Epidermal melanocyte (primary cell): ENCODE results near the gene FKBP2.
"Not testable (repeated sequence)": the region's sequence is repeated elsewhere in the genome, so short reads cannot be mapped to it uniquely, and the experiment has no call there.

Experiments used
- DNase-seq: peaks from one replicate; pipeline ENCODE4 v3.0.0; 2011; ENCODE audit warnings: low spot score; ENCODE audit not compliant: insufficient read length

The FKBP2 gene

GRCh38 chr11:64233913-64234586, 6.8 kb upstream of the FKBP2 start, which contains the start of gene VEGFB:
VEGFB (plus strand) TSS chr11:64234584; CDS start chr11:64234834, 250 bp downstream.
- DNase-seq = peak; percentile 67

DNA sequence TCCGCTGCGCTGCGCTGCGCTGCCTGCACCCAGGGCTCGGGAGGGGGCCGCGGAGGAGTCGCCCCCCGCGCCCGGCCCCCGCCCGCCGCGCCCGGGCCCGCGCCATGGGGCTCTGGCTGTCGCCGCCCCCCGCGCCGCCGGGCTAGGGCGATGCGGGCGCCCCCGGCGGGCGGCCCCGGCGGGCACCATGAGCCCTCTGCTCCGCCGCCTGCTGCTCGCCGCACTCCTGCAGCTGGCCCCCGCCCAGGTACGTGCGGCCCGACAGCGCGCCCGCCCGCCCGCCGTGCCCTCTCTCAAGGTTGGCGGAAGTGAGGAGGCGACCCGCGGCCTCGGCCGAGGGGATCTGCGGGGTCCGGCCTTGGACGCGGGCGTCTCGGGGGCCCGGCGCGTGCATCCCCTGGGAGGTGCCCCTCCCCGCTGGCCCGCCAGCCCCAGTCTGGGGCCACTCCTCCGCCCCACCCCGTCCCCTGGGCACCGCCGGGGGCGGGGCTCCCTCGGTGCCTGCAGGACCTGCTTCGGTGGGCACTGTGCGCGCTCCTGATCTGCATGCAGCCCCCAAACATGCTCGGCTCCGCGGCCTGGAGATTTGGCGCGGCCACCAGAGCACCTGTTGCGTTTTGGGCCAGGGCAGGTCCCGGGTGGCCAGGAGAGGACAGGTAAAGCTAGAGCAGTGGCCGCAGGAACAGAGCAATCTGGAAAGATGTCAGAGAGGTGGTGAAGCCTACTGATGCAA, 6.1 kb upstream of the FKBP2 start:
- DNase-seq = no peak

- DNase-seq = no peak
These were observed 5.3 kb upstream of the FKBP2 start for GRCh38 chr11:64235437-64236161.

- no peak for DNase-seq
These were observed 3.4 kb upstream of the FKBP2 start for GRCh38 chr11:64237484-64237951.

DNA sequence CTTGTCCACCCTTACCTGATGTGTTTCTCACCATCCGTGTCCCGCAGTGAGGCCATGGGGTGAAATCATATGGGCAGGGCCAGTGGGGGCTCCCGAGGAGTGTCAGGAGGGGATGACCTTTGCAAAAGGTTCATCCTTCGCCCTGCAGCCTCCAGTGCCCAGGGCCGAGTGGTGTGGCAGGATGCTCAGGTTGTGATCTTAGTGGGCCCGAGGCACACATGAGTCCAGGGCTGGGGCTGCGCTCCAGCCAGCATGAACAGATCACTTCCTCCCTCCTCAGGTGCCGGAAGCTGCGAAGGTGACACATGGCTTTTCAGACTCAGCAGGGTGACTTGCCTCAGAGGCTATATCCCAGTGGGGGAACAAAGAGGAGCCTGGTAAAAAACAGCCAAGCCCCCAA, 2.8 kb upstream of the FKBP2 start:
- DNase-seq = no peak

DNA sequence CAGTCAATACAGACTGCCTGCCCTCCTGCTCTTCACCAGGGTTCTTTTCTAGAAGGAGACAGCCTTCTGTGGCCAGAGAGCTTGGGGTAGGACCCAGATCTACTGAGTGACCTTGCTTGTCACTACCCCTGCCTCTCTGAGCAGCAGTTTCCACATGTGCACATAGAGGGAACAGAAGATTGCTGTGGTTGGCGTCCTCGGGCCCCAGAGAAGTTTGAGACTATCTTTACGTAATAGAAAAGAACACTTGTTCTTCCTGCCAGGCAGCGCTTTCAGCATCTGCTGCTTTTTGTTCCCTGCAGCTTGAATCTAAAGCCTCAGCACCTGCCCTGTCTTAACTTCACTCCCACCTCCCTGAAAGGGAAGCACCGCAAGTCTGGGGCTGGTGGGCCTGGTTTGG, 1.9 kb upstream of the FKBP2 start:
- no peak for DNase-seq

DNA sequence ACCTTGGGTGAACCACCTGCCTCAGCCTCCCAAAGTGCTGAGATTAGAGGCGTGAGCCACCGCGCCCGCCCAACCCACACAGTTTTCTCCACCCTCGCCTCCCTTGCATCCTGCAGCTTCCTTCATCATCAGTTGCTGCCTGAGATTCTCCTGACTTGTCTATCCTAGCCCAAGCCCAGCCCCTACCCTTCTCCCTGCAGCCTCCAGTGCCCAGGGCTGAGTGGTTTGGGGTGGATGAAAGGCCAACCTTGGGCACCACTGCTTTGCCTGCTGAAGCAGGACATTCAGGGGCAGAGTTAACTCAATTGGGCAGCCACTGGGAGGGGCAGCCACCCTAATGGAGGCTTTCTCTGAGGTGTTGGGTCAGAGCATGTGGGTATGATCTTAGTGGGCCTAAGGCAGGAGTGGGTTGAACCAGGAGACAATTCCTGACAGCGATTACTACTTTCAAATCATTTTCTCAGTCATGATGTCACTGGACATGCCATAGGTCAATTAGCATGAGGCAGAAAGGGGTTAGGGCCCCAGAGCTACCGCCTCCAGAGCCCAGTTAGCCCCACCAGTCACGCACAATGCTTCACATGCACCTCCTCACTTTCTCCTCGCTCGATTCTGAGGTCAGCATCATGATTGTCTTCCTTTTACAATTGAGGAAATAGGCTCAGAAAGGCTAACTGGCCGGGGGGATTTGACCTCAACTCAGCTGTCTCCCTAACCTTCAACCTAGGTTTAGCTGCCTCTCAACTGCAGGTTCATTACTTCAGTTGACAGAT, 1.0 kb upstream of the FKBP2 start:
- no peak for DNase-seq

DNA sequence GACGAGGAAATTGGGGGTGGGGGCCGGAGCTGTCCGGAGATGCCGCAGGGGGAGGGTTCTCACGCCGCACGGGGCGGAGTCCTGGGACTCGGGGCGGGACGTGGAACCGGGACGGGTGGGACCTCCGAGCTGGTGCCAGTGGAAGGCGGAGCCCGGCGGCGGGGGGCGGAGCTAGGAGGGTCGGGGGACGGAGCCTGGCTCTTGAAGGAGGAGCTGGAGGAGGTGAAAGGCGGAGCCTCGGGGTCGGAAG, 271 bp downstream of the FKBP2 start:
- DNase-seq = peak; percentile 94

- no peak for DNase-seq
These were observed 838 bp downstream of the FKBP2 start for GRCh38 chr11:64241491-64242374.

DNA sequence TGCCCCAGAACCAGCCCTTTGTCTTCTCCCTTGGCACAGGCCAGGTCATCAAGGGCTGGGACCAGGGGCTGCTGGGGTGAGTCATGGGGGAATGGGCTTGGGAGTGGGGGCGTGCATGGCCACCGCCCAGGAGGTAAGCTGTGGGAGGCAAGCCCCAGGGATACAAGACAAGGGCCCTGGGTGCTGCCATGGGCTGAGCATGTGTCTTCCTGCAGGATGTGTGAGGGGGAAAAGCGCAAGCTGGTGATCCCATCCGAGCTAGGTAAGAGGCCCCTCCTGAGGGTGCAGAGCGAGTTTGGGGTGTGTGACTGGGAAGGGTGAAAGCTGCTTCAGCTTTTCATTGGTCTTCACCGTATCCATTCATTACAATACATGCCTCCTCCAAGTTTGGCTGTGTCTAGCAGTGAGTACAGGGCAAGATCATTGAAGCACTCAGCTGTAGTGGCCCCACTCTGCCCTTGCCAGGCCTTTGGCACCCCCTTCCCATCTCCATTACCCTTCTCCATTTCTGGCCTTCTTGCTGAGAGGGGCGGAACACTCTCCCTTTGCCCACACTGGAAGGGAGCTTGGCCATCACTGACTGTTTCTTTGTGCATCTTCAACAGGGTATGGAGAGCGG, 2.5 kb downstream of the FKBP2 start:
- DNase-seq = no peak

- DNase-seq = no peak
These were observed 3.2 kb downstream of the FKBP2 start for GRCh38 chr11:64244107-64244506.

- no peak for DNase-seq
These were observed 4.1 kb downstream of the FKBP2 start for GRCh38 chr11:64244966-64245365.

DNA sequence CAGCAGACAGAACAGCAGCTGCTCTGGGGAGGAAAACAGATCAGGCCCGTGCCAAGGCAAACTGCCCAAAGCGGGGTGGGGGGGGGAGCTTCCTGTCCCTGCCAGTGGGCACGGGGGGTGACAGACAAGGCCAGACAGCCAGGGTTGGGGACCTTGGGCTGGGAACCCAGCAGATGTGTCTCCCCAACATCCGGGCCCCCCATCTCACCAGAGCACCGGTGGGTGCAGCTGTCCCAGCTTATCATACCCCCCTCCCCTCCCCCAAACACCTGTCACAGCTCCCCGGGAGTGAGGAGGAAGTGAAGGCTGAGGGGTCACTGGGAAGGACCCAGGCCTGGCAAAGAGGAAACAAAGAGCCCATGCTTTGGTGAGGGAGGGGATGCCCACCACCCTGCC, 4.5 kb downstream of the FKBP2 start:
- no peak for DNase-seq

- no peak for DNase-seq
These were observed 5.1 kb downstream of the FKBP2 start for GRCh38 chr11:64245797-64246620.

- not testable (repeated sequence) for DNase-seq
These were observed 5.7 kb downstream of the FKBP2 start for GRCh38 chr11:64246621-64246870.

- peak; percentile 92 for DNase-seq
These were observed 6.2 kb downstream of the FKBP2 start, which contains the start of gene PPP1R14B for GRCh38 chr11:64246871-64247728. PPP1R14B (minus strand) TSS chr11:64246943; CDS start chr11:64246673, 270 bp downstream.

DNA sequence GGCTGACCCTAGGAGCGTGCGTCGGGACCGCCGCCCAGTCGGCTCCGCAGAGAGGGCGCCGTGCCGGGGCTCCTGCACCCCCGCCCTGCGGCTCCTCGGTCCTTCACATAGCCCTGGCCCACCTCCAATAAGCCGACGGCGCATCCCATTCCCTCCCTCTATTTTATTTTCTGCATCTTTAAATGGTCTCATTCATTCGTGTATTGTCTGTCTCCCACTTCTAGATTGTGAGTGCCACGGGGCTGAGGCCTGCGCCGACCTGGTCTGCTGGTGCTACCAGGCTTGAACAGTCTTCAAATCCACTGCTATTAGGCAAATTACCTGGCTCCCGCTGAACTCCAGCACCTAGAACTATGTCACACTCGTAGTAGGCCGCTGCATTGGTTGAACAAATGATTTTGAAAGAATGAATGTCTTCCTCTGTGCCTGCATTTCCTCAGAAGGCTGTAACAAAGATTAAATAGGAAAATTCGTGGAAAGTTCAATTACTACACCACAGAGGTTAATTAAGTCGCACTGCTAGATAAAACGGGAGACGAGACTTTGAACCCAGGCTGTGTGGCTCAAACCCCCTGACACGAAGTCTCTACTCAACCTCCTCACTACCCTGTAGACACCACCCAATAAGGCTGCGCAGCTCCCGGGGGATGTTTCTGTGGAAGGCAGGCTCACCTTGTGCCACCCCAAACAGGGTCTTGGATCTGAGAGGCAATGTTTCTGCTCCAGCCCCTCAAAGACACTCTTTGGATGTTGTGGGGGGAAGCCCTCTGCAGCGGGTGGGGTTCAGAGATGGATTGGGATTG, 7.0 kb downstream of the FKBP2 start:
- DNase-seq = peak; percentile 55

DNA sequence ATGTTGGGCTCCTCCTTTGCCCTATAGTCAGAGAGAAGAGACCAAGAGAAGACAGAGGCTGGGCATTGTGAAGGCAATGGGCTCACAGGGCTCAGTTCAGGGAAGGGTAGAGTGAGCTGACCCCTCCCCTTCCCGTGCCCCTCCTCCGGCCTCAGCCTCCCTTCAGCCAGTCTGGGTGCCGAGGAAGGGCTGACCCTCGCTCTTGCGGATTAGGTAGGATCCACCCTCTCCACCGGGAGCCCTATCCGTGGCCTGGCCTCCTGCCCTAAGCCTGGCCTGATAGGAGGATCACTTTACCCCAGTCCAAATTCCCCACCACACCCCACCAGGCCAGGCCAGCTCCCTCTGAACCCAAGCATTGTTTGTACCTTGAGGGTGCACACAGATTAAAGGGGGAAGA, 7.7 kb downstream of the FKBP2 start:
- DNase-seq = no peak
